H1 (cell line): ENCODE results near the gene TATDN2. TPM values are rescaled to one million over a fixed set of nuclear protein-coding genes. Genes with fewer than 3 reads are reported as not detected.

Source experiments
- BRCA1 ChIP-seq: IDR thresholded peaks from 2 replicates; pipeline ENCODE4 v1.6.1; 2012; ENCODE audit warnings: low read depth, low read length, improper control_type of control experiment
- CTBP2 ChIP-seq: IDR thresholded peaks from 2 replicates; pipeline ENCODE4 v1.7.0; 2011; ENCODE audit warnings: borderline replicate concordance, mild to moderate bottlenecking, moderate library complexity, mixed read lengths, low read length; ENCODE audit not compliant: insufficient read depth, insufficient read length
- CTCF ChIP-seq, 3 experiments: IDR thresholded peaks; 1 replicate in 2 of 3; 2 replicates in 1 of 3; pipeline versions ENCODE4 v1.5.1 to v1.6.1; 2011; ENCODE audit warnings: low read length in 3 of 3, mild to moderate bottlenecking in 3 of 3, inconsistent platforms in 2 of 3, low read depth in 1 of 3, moderate library complexity in 1 of 3; ENCODE audit not compliant: insufficient read depth in 1 of 3; ENCODE audit errors: control extremely low read depth in 1 of 3
- FOSL1 ChIP-seq: IDR thresholded peaks from 2 replicates; pipeline ENCODE4 v1.6.1; 2011; ENCODE audit warnings: mild to moderate bottlenecking, low read depth, low read length, moderate library complexity; ENCODE audit not compliant: insufficient read depth
- GTF2F1 ChIP-seq: IDR thresholded peaks from 2 replicates; pipeline ENCODE4 v1.6.1; 2012; ENCODE audit warnings: low read depth, low read length, improper control_type of control experiment, borderline replicate concordance
- RNF2 ChIP-seq: fragments of 200-900, 300-1000 bp; sonication (generic); IDR thresholded peaks from 2 replicates; pipeline ENCODE4 v1.7.1; 2016; ENCODE audit warnings: borderline replicate concordance, low read depth, mild to moderate bottlenecking, antibody characterized with exemption, low read length; ENCODE audit not compliant: poor library complexity, severe bottlenecking; ENCODE audit errors: missing control alignments
- SAP30 ChIP-seq: fragments of 300-600 bp; sonication (generic); IDR thresholded peaks from 2 replicates; pipeline ENCODE4 v1.7.1; 2012; ENCODE audit warnings: low read length, moderate library complexity, mild to moderate bottlenecking, inconsistent platforms; ENCODE audit not compliant: insufficient read depth, insufficient replicate concordance
- TAF1 ChIP-seq: IDR thresholded peaks from 2 replicates; pipeline ENCODE4 v1.6.1; 2011; ENCODE audit warnings: mild to moderate bottlenecking, low read depth, low read length
- polyA plus RNA-seq, 7 experiments: library from polyadenylated mRNA; depleted of rRNA in 3 of 7; stranded (reverse) in 5 of 7; unstranded in 2 of 7; fragments of >200 nt in 5 of 7; fragments of 200-250 nt in 2 of 7; gene quantifications; 1 replicate in 5 of 7; 2 replicates in 1 of 7; 4 replicates in 1 of 7; pipeline versions ENCODE4 v1.2.1 to v1.2.3, GENCODE V29; 2011 to 2013; ENCODE audit warnings: missing spikeins in 2 of 7, mixed read lengths in 2 of 7
- total RNA-seq: library from RNA; stranded (reverse); fragmentation: NEBNext Ultra II Directional; extraction: Animal tissue kit (Norgen Biotek cat#: 25700); gene quantifications from 2 replicates; pipeline ENCODE4 v1.2.1, GENCODE V29; 2021

Gene TATDN2
- total and polyA plus RNA-seq, 2 of the 8 experiments (the other 6 are each of a cell fraction or from before 2014, with no cell fraction given), result 12.1 to 34.8 TPM

GRCh38 chr3:10285272-10286132 lies 37.2 kb downstream of the TATDN2 start (continued):
- TF ChIP-seq SAP30 (no peak), RNF2 (no peak), TAF1 (no peak), BRCA1 (no peak), FOSL1 (no peak), CTCF (IDR thresholded peaks at IDR 0.05; ENCODE audit: control extremely low read depth in 1 of 3, insufficient read depth in 1 of 3, low read depth in 1 of 3, low read length in 3 of 3) (no peak), GTF2F1 (no peak), CTBP2 (no peak)
